DND-41 (cell line): ENCODE measurements around the gene FAM168B.

Experiments used
- CTCF ChIP-seq: IDR thresholded peaks from 2 replicates; pipeline ENCODE4 v1.5.1; 2012; ENCODE audit warnings: borderline replicate concordance, low read length, moderate library complexity, mild to moderate bottlenecking; ENCODE audit not compliant: poor library complexity, severe bottlenecking; ENCODE audit errors: extremely low read depth
- EZH2 ChIP-seq: IDR thresholded peaks from 3 replicates; pipeline ENCODE4 v1.6.1; 2012; ENCODE audit warnings: borderline replicate concordance, low read depth, mild to moderate bottlenecking, moderate library complexity, low read length, inconsistent platforms; ENCODE audit not compliant: severe bottlenecking

- TF ChIP-seq CTCF (no peak), EZH2 (no peak)
These were observed 57.0 kb downstream of the FAM168B start for GRCh38 chr2:131036269-131036668.
